NCI-H1048 (cell line): ENCODE measurements around the gene ACER3.
"Not testable (repeated sequence)": the region's sequence is repeated elsewhere in the genome, so short reads cannot be mapped to it uniquely, and the experiment has no call there.

Experiments
- DNase-seq: peaks from one replicate; lab custom pipeline; 2025; lab: John Stamatoyannopoulos, UW

ACER3 gene

DNA sequence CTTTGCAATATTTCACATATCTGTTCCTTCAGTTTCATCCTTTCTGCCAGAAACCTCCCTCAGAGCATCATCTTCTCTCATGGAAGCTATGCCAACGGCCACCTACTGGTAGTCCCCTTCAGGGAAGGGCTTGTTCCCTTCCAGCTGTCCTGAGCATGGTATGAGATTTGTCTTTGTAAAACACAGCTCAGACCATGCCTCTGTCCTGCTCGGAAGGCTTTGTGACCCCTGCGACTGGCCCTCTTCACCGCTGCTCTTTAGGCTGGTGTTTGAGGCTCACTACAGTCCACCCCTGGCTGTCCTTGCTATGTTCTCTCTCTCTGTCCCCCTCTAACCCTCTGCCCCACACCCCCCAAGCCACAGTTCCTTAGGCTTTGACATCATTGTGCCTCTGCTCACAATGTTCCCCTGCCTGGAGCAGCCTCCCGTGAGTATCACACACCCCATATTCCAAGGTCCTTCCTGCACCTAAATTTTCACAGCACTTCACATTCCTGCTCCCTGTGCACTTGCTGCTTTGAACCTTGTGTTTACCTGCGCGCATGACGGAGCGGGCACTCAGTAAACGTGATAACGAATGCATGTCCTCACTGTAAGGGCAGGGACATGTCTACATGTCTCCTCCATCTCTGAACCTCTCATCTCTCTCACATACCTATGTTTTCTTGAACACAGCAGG is 24.0 kb upstream of the ACER3 start:
- no peak for DNase-seq

DNA sequence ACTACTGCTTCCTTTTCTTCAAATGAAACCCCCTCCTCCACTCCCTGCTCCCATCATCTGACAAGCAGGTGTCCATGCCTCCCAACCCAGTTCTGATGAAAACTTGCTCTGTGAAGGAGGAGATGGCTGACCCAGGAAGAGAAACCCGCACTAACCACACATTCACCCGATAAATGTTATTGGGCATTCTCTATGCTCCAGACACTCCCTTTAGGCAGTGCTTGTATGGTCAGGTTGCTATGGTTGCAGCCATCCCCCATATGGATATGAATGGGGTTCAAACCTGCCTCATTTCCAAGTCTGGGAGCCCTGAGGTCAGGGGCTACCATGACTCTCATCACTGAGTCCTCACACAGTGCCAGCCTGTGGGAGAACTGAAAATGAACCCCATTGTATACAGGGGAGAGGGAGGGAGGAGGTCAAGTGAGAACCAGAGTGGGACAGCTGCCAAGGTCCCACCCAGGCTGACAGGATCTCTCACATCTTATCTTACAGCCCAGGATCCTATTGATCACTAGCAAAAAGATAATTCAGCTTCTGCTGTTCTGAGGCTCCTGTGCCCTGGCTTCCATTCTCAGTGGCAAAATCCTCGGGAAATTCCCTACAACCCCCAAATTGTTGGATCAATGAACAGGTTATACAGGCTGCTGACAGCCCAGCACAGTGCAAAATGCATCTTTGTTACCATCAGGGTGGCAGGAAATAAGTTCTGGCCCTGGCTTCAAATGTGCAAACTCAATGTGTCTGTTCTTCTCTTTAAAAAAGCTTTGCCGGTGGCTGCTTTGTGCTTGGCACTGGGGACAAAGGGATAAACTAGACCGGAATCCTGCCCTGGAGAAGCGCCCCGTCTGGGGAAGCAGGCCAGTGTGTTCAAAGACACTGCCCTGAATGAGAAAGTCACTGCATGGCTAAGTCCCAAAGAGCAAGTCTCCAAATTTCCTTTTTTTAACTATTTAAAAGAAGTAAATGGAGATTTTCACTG is 22.7 kb upstream of the ACER3 start:
- no peak for DNase-seq

DNA sequence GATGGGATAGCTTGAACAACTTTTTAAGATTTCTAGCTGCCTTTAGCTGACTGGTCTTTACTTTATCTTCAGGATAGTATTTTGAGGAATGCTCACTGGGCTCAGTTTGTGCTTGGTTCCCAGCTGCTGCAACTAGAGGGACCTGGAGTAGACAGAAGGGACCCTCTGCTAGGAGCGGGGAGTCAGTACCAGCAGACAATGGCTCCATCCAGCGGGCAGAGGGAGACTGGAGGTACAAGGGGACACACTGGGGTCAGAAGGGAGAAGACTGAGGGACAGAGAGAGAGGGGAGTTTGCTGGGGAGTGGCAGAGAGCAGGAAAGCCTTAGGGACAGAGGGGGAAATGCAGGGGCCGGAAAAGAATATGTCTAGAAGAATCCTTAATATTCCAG is 22.0 kb upstream of the ACER3 start:
- no peak for DNase-seq

DNA sequence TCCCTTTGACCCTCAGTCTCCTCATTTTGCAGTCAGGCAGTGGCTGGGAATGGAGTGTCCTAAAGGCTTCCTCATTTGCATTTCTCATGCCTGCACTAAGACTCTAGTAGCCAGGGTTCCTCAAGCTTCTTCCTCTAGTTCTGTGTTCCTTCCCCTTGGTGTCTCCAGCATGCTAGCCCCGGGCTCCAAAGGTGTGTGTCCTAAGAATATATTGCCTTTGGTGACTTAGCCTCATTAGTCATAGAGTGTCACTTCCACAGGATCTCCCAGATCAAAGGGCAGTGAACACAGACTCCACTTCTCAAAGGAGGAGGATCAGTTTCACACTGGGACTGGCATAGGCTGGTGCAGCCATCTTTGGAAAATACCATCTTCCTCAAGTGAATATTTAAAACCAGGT is 21.4 kb upstream of the ACER3 start:
- DNase-seq, result no peak

DNA sequence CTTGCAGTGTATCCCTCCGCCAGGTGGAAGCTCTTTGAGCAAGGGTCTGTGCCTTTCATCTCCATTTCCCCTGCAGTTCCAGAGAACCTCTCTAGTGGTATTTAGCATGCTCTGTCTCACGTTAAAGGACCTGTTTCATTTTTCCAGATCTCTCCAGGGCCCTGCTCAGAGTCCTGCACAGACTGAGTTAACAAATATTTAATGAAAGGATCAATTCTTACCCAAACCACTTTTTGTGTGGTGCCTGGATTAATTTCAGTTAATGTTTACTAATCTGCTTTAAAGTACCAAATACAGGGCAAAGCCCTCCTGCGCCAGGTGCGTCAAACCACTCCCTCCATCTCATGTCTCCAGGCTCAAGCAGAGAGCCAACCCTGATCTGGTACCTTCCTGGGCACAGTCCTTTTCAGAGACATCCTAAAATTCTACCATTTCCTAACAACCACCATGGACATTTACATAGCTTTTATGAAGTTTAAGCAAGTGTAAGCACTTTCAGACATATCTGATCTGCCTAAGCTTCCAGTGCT is 18.7 kb upstream of the ACER3 start:
- DNase-seq, result no peak

DNA sequence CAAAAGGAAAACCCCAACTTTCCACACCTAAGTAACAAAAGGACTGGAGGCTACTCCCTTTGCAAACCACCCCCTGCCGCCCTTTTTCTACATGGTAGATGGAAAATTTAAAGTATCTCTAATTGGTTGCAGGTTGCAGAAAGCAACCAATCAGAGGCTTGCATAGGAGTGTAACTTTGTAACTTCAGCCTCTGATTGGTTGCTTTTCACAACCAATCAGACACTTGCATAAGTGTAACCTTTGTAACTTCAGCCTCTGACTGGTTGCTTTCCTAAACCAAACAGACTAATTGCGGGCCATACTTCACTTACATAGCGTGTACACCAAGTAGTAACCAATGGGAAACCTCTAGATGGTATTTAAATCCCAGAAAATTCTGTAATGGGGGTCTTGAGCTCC is 16.8 kb upstream of the ACER3 start:
- DNase-seq, result no peak

DNA sequence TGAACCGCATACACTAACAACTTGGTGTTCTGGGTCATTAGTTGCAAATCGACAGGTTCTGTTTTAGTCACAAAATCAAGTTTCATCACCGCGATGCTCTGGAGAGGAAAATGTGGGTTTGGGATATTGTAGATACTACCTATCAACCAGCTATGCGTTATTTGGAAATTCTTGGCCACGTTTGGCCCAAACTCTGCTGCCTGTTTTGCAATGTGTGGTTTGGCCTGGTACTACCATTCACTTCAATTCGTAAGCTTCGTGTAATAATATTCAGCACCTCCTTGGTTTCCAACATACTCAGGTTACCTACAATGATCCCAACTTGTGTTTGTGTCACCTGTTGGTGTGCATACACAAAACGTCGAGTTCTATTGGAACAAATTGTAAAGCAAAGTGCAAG is 16.2 kb upstream of the ACER3 start:
- DNase-seq, result no peak

DNA sequence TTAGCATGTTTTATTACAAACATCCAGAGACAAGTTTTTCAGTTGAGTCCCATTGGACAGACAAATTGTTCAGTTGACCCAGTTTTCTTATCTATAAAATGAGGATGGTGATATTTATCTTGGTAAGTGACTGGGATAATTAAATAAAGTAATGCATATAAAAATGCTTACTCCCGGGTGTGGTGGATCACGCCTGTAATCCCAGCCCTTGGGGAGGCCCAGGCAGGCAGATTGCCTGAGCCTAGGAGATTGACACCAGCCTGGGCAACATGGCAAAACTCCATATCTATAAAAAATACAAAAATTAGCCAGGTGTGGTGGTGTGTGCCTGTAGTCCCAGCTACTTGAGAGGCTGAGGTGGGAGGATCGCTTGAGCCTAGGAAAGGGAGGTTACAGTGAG is 15.6 kb upstream of the ACER3 start:
- no peak for DNase-seq

DNA sequence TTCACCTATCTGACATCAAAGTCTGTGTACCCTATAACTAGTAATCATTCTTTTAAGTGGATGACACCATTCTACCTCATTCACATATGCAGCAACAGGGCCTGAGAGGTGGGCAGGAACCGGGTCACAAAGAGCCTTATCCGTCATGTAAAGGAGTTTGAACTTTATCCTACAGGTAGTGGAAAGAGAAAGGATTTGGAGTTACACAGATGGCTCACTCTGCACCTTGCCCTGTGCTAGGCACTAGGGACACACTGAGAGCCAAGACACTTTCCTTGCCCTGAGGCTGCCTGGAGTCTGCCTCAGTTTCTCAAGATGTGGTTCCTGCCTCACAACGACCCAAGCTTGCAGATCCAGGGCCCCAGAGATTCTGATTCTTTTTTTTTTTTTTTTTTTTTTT is 14.3 kb upstream of the ACER3 start:
- DNase-seq, result no peak

DNA sequence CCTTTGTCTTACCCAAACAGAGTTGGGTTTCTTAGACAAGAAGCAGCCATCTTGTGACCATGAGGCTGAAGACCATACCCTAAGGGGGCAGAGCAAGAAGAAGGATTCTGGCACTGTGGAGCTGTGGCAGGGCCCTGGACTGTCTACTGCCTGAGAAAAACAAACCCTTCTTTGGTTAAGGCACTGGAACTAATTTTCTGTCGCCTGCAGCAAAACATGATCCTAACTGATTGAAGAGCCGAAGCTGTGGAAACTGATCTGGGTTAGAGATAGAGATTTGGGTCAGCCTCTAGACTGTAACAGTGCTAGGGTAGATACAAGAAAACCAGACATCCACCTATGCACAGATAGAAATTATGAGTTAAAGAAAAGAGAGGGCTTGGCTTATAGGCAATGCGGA is 11.3 kb upstream of the ACER3 start:
- no peak for DNase-seq

DNA sequence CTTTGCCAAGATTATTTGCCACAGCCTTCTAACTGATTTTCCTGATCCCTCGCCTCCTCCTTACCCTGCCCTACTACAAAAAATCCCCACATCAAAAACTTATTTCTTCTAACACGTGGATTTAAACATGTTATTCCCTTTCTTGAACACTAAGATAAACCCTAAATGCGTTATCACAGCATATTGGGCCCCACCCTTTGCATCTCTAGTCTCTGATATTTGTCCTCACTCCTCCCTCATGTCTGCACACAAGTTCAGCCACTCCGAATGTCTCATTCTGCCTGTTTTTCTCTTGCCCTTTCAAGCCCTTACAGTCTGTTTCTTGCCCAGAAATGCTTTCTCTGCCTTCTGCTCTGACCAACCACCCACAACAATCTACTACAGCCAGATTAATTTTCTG is 10.6 kb upstream of the ACER3 start:
- DNase-seq, result no peak

DNA sequence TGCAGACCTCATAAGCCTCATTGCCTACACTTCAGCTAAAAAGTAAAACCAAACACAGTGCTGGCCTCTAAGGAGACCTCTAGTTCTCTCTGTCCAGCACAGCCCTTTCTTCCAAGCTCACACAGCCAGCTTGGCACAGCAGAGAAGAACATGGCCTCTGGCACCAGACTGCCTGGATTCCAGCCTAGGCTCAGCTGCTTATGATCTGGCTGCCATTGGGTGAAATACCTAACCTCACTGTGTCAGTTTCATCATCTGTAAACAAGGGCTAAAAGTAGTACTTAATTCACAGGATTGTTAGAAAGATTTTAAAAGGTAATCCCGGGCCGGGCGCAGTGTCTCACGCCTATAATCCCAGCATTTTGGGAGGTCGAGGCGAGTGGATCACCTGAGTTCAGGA is 9.9 kb upstream of the ACER3 start:
- no peak for DNase-seq

DNA sequence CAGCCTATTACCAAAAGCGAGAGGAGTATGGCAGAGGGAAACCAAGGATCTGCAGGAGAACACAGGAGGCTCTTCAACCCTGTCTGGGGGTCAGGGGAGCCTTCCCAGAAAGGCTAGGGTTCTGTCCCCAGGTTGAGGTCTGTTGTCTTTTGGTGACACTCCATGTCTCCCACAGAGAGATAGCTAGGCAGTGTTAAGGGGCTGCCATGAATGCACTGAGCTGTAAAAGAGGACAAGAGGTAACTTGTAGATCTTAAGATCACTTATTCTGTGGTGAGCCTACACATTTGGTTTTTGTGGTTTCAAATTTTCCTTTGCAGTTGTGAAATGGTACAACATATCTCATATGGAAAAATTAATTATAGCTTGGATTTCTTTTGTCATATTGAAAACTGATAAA is 6.0 kb upstream of the ACER3 start:
- no peak for DNase-seq

DNA sequence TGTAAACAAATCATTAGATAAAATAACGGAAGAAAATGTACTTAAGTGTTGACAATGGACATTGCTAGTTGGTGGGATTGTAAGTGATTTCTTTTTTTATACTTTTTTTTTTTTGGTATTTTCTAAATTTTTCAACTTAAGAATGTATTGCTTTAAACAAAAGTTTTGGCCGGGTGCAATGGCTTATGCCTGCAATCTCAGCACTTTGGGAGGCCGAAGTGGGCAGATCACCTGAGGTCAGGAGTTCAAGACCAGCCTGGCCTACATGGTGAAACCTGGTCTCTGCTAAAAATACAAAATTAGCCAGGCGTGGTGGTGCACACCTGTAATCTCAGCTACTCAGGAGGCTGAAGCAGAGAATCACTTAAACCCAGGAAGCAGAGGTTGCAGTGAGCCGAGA is 5.0 kb upstream of the ACER3 start:
- not testable (repeated sequence) for DNase-seq

DNA sequence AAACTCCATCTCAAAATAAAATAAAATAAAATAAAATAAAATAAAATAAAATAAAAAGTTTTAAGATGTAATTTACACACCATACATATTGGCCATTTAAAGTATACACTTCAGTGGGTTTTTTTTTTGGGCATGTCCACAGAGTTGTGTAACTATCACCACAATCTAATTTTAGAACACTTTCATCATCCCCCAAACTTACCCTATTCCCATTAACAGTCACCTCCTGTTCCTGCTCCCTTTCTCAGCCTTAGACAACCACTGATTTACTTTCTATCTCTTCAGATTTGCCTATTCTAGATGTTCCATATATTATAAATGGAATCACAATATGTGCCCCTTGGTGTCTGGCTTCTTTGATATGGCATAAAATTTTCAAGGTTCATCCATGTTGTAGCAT is 4.6 kb upstream of the ACER3 start:
- no peak for DNase-seq

DNA sequence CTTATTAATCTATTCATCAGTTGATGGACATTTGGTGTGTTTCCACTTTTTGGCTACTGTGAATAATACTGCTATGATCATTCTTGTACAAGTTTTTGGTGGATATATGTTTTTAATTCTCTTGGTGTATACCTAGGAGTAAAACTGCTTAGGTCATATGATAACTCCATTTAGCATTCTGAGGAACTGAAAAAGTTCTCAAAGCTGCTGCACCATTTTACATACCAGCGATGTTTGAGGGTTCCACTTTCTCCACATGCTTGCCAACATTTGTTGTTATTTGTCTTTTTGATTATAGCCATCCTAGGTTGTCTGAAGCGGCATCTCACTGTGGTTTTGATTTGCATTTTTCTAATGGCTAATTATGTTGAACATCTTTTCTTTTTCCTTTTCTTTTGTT is 4.1 kb upstream of the ACER3 start:
- no peak for DNase-seq

DNA sequence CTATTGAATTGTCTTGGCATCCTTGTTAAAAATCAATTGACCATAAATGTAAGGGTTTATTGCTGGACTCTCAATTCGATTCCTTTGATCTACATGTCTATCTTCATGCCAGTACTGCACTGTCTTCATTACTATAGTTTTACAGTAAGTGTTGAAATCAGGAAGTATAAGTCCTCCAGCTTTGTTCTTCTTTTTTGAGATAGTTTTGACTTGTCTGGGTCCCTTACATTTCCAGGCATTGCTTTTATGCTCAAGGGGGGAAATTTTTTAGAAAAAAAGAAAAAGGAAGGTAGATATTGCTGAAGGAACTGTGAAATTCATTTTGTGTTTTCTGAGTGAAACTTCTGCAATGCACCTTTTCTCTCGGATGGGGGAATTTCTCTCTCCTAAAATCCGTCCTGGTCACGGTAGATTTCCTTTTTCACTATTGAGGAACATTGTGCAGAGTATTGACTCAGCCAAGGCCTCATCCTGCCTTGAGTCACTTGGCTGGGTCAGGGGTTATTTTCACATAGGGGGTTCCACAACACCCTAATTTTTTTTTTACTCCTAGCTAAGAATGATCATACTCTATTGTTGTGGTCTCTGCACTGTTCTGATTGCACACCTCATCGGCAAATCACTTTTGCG is 2.8 kb upstream of the ACER3 start:
- no peak for DNase-seq

DNA sequence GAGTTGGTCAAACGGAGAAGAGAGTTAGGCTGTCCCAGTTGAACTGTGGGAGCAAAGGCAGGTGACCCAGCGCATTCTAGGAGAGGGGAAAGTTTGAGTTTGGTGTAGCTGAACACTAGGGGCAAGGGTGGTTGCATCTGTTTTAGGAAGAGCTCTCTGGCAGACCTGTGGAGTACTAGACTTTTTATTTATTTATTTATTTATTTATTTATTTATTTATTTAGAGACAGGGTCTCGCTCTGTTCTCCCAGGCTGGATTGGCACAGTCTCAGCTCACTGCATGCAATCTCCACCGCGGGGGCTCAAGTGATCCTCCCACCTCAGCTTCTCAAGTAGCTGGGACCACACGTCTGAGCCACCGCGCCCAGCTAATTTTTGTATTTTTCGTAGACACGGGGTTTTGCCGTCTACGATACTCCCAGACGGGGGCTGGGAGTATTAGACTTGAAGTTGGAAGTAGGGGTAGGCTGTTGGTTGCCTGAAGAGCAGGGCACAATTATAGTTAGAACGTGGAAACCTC is 950 bp upstream of the ACER3 start:
- DNase-seq, result no peak

DNA sequence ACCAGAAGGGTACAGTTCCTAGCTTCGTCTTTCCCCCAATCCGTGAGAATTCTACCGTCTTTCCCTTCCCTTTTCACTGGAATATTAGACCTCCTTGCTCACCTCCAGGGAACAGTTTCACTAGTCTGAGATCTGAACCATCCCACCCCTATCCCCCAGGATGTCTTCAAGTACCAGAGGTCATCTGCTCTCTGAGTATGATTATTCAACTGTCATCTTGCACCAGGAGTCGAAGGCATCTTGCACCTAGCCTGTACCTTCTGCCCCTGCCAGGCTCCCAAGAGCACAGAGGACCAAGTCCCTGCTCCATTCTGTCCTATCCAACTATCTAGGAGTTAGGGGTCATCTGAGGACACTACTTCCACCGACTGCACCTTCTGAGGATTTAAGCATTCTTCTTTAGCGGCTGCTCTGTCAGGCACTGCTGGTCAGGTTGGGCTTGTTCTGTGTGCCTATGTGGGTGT is 804 bp downstream of the ACER3 start:
- DNase-seq, result no peak

DNA sequence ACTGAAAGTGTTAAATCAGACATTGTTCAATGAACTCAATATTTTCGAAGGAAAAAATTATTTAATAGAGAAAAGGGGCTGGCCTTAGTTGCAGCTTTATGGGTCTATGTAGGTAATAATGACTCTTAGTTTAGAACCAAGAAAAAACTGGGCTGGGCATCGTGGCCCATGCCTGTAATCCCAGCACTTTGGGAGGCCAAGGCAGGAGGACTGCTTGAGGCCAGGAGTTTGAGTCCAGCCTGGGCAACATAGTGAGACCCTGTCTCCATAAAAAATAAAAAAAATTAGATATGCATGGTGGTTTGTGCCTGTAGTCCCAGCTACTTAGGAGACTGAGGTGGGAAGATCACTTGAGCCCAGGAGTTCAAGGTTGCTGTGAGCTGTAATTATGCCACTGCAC is 2.1 kb downstream of the ACER3 start:
- DNase-seq, result not testable (repeated sequence)

DNA sequence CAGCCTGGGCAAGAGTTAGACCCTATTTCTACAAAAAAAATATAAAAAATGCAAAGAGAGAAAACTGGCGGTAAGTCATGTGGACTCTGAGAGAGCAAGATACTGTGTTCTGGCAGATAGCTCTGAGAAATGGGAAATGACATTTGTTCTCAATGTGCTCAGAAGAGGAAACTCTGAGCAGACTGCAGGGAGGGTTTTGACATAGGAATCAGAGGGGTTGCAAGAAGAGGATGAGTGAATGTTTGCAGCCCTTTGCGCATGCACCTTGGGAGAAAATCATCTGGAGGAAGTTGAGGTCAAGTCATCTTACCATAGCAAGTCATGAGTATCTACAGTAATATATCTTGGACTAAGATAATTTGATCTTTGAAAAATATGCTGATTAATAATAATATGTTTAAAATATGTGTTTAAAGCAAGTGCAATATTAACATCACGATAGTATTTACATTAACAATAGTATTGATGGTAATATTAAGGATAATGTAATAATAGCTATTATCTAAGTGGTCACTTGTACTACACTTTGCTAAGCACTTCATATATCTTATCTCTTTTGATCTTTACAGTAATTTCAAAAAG is 2.6 kb downstream of the ACER3 start:
- no peak for DNase-seq
